HPDE6-E6E7 (cell line): ENCODE results near the gene SMURF1.
"Not testable (repeated sequence)": the region's sequence is repeated elsewhere in the genome, so short reads cannot be mapped to it uniquely, and the experiment has no call there.

Source experiments
- DNase-seq: peaks from one replicate; pipeline ENCODE4 v3.0.0; 2011; ENCODE audit warnings: missing footprints; ENCODE audit errors: extremely low spot score

The SMURF1 gene

GRCh38 chr7:99054781-99055180, 89.1 kb downstream of the SMURF1 start:
- DNase-seq, result no peak

- no peak for DNase-seq
Observed at GRCh38 chr7:99050971-99051370, 92.9 kb downstream of the SMURF1 start.

- DNase-seq, result no peak
Observed at GRCh38 chr7:99047526-99048077, 96.3 kb downstream of the SMURF1 start.

- no peak for DNase-seq
Observed at GRCh38 chr7:99046722-99047121, 97.2 kb downstream of the SMURF1 start.

GRCh38 chr7:99046262-99046661, 97.6 kb downstream of the SMURF1 start:
- not testable (repeated sequence) for DNase-seq

GRCh38 chr7:99044858-99045257, 99.0 kb downstream of the SMURF1 start:
- not testable (repeated sequence) for DNase-seq

GRCh38 chr7:99042957-99043356, 101.0 kb downstream of the SMURF1 start:
- no peak for DNase-seq

GRCh38 chr7:99041526-99041925, 102.4 kb downstream of the SMURF1 start:
- DNase-seq, result no peak

GRCh38 chr7:99040104-99040958, 103.6 kb downstream of the SMURF1 start:
- DNase-seq, result peak; percentile 64

- DNase-seq, result no peak
Observed at GRCh38 chr7:99039384-99039891, 104.5 kb downstream of the SMURF1 start.

GRCh38 chr7:99038086-99038855, 105.6 kb downstream of the SMURF1 start:
- DNase-seq, result no peak

GRCh38 chr7:99037327-99037940, 106.5 kb downstream of the SMURF1 start:
- no peak for DNase-seq

GRCh38 chr7:99036546-99037111, 107.3 kb downstream of the SMURF1 start:
- DNase-seq, result no peak

GRCh38 chr7:99035723-99036545, 108.0 kb downstream of the SMURF1 start:
- no peak for DNase-seq

GRCh38 chr7:99034932-99035722, 108.8 kb downstream of the SMURF1 start:
- DNase-seq, result no peak

- no peak for DNase-seq
Observed at GRCh38 chr7:99033765-99034164, 110.1 kb downstream of the SMURF1 start.

- no peak for DNase-seq
Observed at GRCh38 chr7:99032928-99033327, 111.0 kb downstream of the SMURF1 start.

- DNase-seq, result no peak
Observed at GRCh38 chr7:99031496-99031895, 112.4 kb downstream of the SMURF1 start.

GRCh38 chr7:99030951-99031350, 113.0 kb downstream of the SMURF1 start:
- DNase-seq, result no peak

- no peak for DNase-seq
Observed at GRCh38 chr7:99030457-99030856, 113.5 kb downstream of the SMURF1 start.
